Astrocyte (in vitro differentiated cells and primary cell): Measurements from ENCODE around the gene ORM1. TPM values are rescaled to one million over a fixed set of nuclear protein-coding genes. Genes with fewer than 3 reads are reported as not detected.

Source experiments
- DNase-seq: peaks from one replicate; pipeline ENCODE4 v3.0.0-alpha.2; 2010; ENCODE audit warnings: low read depth
- FAIRE-seq: peaks from 2 replicates; lab custom pipeline; 2011; peaks lifted over from hg19 to GRCh38; lab: Jason Lieb, UNC
- H2AFZ ChIP-seq: 2 replicates; pipeline ENCODE4 v1.6.0; 2012; ENCODE audit warnings: low read depth, low read length, inconsistent platforms
- H3K27ac ChIP-seq: 2 replicates; pipeline ENCODE4 v1.5.1; 2011; ENCODE audit warnings: low read depth, low read length, inconsistent platforms
- H3K27me3 ChIP-seq: 2 replicates; pipeline ENCODE4 v1.6.0; 2011; ENCODE audit warnings: low read length, inconsistent platforms; ENCODE audit not compliant: insufficient read depth
- H3K36me3 ChIP-seq: 2 replicates; pipeline ENCODE4 v1.5.1; 2011; ENCODE audit warnings: low read length, inconsistent platforms; ENCODE audit not compliant: insufficient read depth
- H3K4me1 ChIP-seq: 2 replicates; pipeline ENCODE4 v1.5.1; 2011; ENCODE audit warnings: low read length, inconsistent platforms; ENCODE audit not compliant: insufficient read depth
- H3K4me2 ChIP-seq: 2 replicates; pipeline ENCODE4 v1.6.0; 2012; ENCODE audit warnings: low read length, inconsistent platforms
- H3K4me3 ChIP-seq: 2 replicates; pipeline ENCODE4 v1.5.1; 2011; ENCODE audit warnings: low read depth, mild to moderate bottlenecking, low read length, inconsistent platforms; ENCODE audit not compliant: insufficient read depth
- H3K79me2 ChIP-seq: 2 replicates; pipeline ENCODE4 v1.6.0; 2012; ENCODE audit warnings: mild to moderate bottlenecking, low read length, inconsistent platforms; ENCODE audit not compliant: insufficient read depth
- H3K9ac ChIP-seq: 2 replicates; pipeline ENCODE4 v1.6.0; 2012; ENCODE audit warnings: mild to moderate bottlenecking, low read length, inconsistent platforms
- H3K9me3 ChIP-seq: 2 replicates; pipeline ENCODE4 v1.5.1; 2012; ENCODE audit warnings: low read depth, mild to moderate bottlenecking, low read length, inconsistent platforms; ENCODE audit not compliant: insufficient read depth
- H4K20me1 ChIP-seq: 2 replicates; pipeline ENCODE4 v1.6.0; 2012; ENCODE audit warnings: low read length, inconsistent platforms; ENCODE audit not compliant: insufficient read depth
- H3K27ac Mint-ChIP-seq: one replicate; pipeline ENCODE4 v1.8.0; 2021; ENCODE audit warnings: mild to moderate bottlenecking, mixed read lengths; ENCODE audit not compliant: unreplicated experiment
- H3K27me3 Mint-ChIP-seq: one replicate; pipeline ENCODE4 v1.8.0; 2021; ENCODE audit warnings: low read depth, mixed read lengths; ENCODE audit not compliant: unreplicated experiment
- H3K36me3 Mint-ChIP-seq: one replicate; pipeline ENCODE4 v1.8.0; 2021; ENCODE audit warnings: low read depth, mixed read lengths; ENCODE audit not compliant: unreplicated experiment
- H3K4me1 Mint-ChIP-seq: one replicate; pipeline ENCODE4 v1.8.0; 2021; ENCODE audit warnings: low read depth, mixed read lengths; ENCODE audit not compliant: unreplicated experiment
- H3K4me3 Mint-ChIP-seq: one replicate; pipeline ENCODE4 v1.8.0; 2021; ENCODE audit warnings: mild to moderate bottlenecking, moderate library complexity, mixed read lengths; ENCODE audit not compliant: unreplicated experiment
- H3K9me3 Mint-ChIP-seq: one replicate; pipeline ENCODE4 v1.8.0; 2021; ENCODE audit warnings: mild to moderate bottlenecking, mixed read lengths; ENCODE audit not compliant: unreplicated experiment
- CTCF ChIP-seq: IDR thresholded peaks from 2 replicates; pipeline ENCODE4 v1.5.1; 2011; ENCODE audit warnings: low read depth, mild to moderate bottlenecking, inconsistent platforms, low read length, moderate library complexity; ENCODE audit not compliant: insufficient read depth
- EZH2 ChIP-seq: IDR thresholded peaks from 2 replicates; pipeline ENCODE4 v1.6.1; 2012; ENCODE audit warnings: mild to moderate bottlenecking, low read length, inconsistent platforms; ENCODE audit not compliant: insufficient read depth
- total RNA-seq: library from RNA; stranded (reverse); gene quantifications from 2 replicates; pipeline ENCODE4 v1.2.1, GENCODE V29; 2021

Gene ORM1
- total RNA-seq, 1 donor from 2014 or later: not detected

- Histone ChIP-seq H2AFZ (no peak overlapping the region), H3K4me3 (no peak overlapping the region), H4K20me1 (no peaks in the 10 kb centered on the region), H3K27me3 (no peaks in the 10 kb centered on the region), H3K4me1 (peaks cover 14% of the 10 kb centered on the region), H3K36me3 (peaks cover 24% of the 10 kb centered on the region), H3K9ac (no peak overlapping the region), H3K9me3 (no peaks in the 10 kb centered on the region), H3K27ac (no peak overlapping the region), H3K79me2 (no peaks in the 10 kb centered on the region), H3K4me2 (no peak overlapping the region)
- no peak overlapping the region for H3K27ac Mint-ChIP-seq
- DNase-seq (no peak), FAIRE-seq (no peak)
- H3K4me3 Mint-ChIP-seq: no peak overlapping the region
- H3K4me1 Mint-ChIP-seq: peaks cover 14% of the 10 kb centered on the region
- H3K9me3 Mint-ChIP-seq: peaks cover 7% of the 10 kb centered on the region
- TF ChIP-seq CTCF (no peak), EZH2 (no peak)
- peaks cover 33% of the 10 kb centered on the region for H3K36me3 Mint-ChIP-seq
- no peaks in the 10 kb centered on the region for H3K27me3 Mint-ChIP-seq
Observed at GRCh38 chr9:114291886-114292590, 30.9 kb upstream of the ORM1 start.

DNA sequence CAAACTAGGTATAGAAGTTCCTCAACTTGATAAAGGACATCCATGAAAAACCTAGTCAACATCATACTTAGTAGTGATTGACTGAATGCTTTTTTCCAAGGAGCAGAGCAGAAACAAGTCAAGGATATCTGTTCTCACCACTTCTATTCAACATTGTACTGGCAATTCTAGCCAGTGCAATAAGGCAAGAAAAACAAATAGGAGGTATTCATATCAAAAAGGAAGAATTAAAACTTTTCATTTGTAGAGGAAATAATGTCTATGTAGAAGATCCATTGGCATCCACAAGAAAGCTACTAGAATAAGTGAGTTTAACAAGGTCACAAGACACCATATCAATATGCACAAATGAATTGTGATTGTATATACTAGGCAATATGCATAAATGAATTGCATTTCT lies 28.2 kb upstream of the ORM1 start:
- H2AFZ ChIP-seq: no peak overlapping the region
- H3K9ac ChIP-seq: no peak overlapping the region
- no peak overlapping the region for H3K27ac Mint-ChIP-seq
- H3K36me3 Mint-ChIP-seq: peaks cover 41% of the 10 kb centered on the region
- no peak overlapping the region for H3K27ac ChIP-seq
- H3K4me3 Mint-ChIP-seq: no peak overlapping the region
- H3K4me3 ChIP-seq: no peak overlapping the region
- no peak for TF ChIP-seq EZH2
- TF ChIP-seq CTCF: no peak
- H3K9me3 Mint-ChIP-seq: peaks cover 7% of the 10 kb centered on the region
- H3K4me1 Mint-ChIP-seq: peaks cover 3% of the 10 kb centered on the region
- no peaks in the 10 kb centered on the region for H3K9me3 ChIP-seq
- no peak for DNase-seq
- no peaks in the 10 kb centered on the region for H3K27me3 Mint-ChIP-seq
- peaks cover 29% of the 10 kb centered on the region for H3K36me3 ChIP-seq
- H3K27me3 ChIP-seq: no peaks in the 10 kb centered on the region
- no peak overlapping the region for H3K4me2 ChIP-seq
- H3K4me1 ChIP-seq: no peaks in the 10 kb centered on the region
- FAIRE-seq: no peak
- no peaks in the 10 kb centered on the region for H4K20me1 ChIP-seq
- no peaks in the 10 kb centered on the region for H3K79me2 ChIP-seq

DNA sequence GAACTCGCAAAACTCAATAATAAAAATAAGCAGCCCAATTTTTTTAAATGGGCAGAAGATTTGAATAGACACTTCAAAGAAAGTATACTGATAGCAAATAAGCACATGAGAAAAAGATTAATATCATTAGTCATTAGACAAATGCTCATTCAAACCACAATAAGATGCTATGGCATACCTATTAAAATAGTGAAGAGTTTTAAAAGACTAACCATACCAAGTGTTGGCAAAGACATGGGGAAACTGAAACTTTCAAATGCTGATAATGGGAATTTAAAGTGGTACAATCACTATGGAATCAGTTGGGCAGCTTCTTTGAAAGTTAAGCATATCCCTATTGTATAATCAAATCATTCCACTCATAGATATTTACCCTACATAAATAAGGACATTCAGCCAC lies 26.6 kb upstream of the ORM1 start:
- no peaks in the 10 kb centered on the region for H3K27me3 Mint-ChIP-seq
- H3K36me3 Mint-ChIP-seq: peaks cover 51% of the 10 kb centered on the region
- FAIRE-seq: no peak
- Histone ChIP-seq H3K4me1 (no peaks in the 10 kb centered on the region), H3K9ac (no peak overlapping the region), H3K27me3 (no peaks in the 10 kb centered on the region), H3K36me3 (peaks cover 32% of the 10 kb centered on the region), H3K9me3 (no peaks in the 10 kb centered on the region), H3K4me2 (no peak overlapping the region), H2AFZ (no peak overlapping the region), H4K20me1 (no peaks in the 10 kb centered on the region), H3K79me2 (no peaks in the 10 kb centered on the region), H3K4me3 (no peak overlapping the region), H3K27ac (no peak overlapping the region)
- no peaks in the 10 kb centered on the region for H3K4me1 Mint-ChIP-seq
- no peak overlapping the region for H3K4me3 Mint-ChIP-seq
- no peak overlapping the region for H3K27ac Mint-ChIP-seq
- H3K9me3 Mint-ChIP-seq: peaks cover 7% of the 10 kb centered on the region
- DNase-seq: no peak
- no peak for TF ChIP-seq EZH2
- no peak for TF ChIP-seq CTCF
